ENCODE data around the gene ZNF324.
"Not testable (repeated sequence)": the region's sequence is repeated elsewhere in the genome, so short reads cannot be mapped to it uniquely, and the experiment has no call there.

ZNF324 gene

GRCh38 chr19:58491393-58491792 lies 24.5 kb downstream of the ZNF324 start:
- no peak overlapping the region for H3K4me3 ChIP-seq (ENCODE audit: low read length)
- no peak for DNase-seq (ENCODE audit: low read depth)
- TF ChIP-seq CTCF (IDR thresholded peaks at IDR 0.05; ENCODE audit: insufficient read depth, low read depth, low read length, missing control alignments): no peak

GRCh38 chr19:58492265-58492664 lies 25.4 kb downstream of the ZNF324 start:
- no peak for DNase-seq (ENCODE audit: low read depth)
- H3K4me3 ChIP-seq (ENCODE audit: low read length): no peak overlapping the region
- no peak for TF ChIP-seq CTCF (IDR thresholded peaks at IDR 0.05; ENCODE audit: insufficient read depth, low read depth, low read length, missing control alignments)

GRCh38 chr19:58497634-58498170 lies 30.8 kb downstream of the ZNF324 start:
- TF ChIP-seq CTCF (IDR thresholded peaks at IDR 0.05; ENCODE audit: insufficient read depth, low read depth, low read length, missing control alignments): no peak
- no peak for DNase-seq (ENCODE audit: low read depth)
- H3K4me3 ChIP-seq (ENCODE audit: low read length): no peak overlapping the region

- no peak for TF ChIP-seq CTCF (IDR thresholded peaks at IDR 0.05; ENCODE audit: insufficient read depth, low read depth, low read length, missing control alignments)
- peak overlapping the region; percentile 74 for H3K4me3 ChIP-seq (ENCODE audit: low read length)
- no peak for DNase-seq (ENCODE audit: low read depth)
Observed at GRCh38 chr19:58498316-58499020, 31.6 kb downstream of the ZNF324 start.

GRCh38 chr19:58499021-58499927 lies 32.4 kb downstream of the ZNF324 start:
- DNase-seq (ENCODE audit: low read depth): peak; percentile 99
- H3K4me3 ChIP-seq (ENCODE audit: low read length): peak overlapping the region; percentile 75
- TF ChIP-seq CTCF (IDR thresholded peaks at IDR 0.05; ENCODE audit: insufficient read depth, low read depth, low read length, missing control alignments): peak; percentile 50

- H3K4me3 ChIP-seq (ENCODE audit: low read length): peak overlapping the region; percentile 75
- DNase-seq (ENCODE audit: low read depth): no peak
- no peak for TF ChIP-seq CTCF (IDR thresholded peaks at IDR 0.05; ENCODE audit: insufficient read depth, low read depth, low read length, missing control alignments)
Observed at GRCh38 chr19:58500242-58500641, 33.4 kb downstream of the ZNF324 start.

GRCh38 chr19:58507602-58508223 lies 40.8 kb downstream of the ZNF324 start:
- not testable (repeated sequence) for DNase-seq (ENCODE audit: low read depth); H3K4me3 ChIP-seq (ENCODE audit: low read length)
